Measurements from ENCODE around the gene NCBP2.

The NCBP2 gene

GRCh38 chr3:196942226-196942914 lies at the start of gene NCBP2:
Gene NCBP2, minus strand, starts transcription at chr3:196942528. Its CDS starts 25 bp downstream, at chr3:196942503.
- in situ Hi-C loops (cut with MboI; ENCODE audit: low sequenced_read_pairs), result no loop called here

- in situ Hi-C loops (cut with MboI; ENCODE audit: low sequenced_read_pairs), result no loop called here
Observed at GRCh38 chr3:196991581-196992460, 49.5 kb upstream of the NCBP2 start.

- in situ Hi-C loops (cut with MboI; ENCODE audit: low sequenced_read_pairs), result no loop called here
Observed at GRCh38 chr3:196990601-196991007, 48.3 kb upstream of the NCBP2 start.

DNA sequence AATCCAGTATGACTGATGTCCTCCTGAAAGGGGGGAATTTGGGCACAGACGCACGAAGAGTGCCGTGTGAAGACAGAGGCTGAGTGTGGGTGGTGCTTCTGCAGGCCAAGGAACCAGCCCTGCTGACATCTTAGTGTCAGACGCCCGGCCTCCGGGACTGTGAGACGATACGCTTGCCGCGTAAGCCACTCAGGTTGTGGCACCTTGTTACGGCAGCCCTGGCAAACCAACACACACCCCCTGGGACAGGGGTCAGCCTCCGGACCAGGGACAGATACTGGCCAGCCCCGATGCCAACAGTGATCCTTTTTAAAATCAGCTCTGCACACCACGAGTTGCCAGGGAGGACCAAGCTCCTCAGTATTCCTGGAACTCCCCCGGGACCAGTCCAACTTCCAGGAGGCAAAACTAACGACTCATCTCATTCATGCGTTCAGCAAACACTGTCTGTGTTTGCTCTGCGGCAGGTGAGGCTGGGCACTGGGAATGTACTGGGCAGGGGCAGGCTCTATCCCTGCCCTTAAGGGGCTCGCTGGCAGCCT lies 47.5 kb upstream of the NCBP2 start:
- in situ Hi-C loops (cut with MboI; ENCODE audit: low sequenced_read_pairs), result no loop called here

GRCh38 chr3:196988241-196989029 lies 46.1 kb upstream of the NCBP2 start:
- in situ Hi-C loops (cut with MboI; ENCODE audit: low sequenced_read_pairs), result no loop called here

GRCh38 chr3:196987022-196987421 lies 44.7 kb upstream of the NCBP2 start:
- in situ Hi-C loops (cut with MboI; ENCODE audit: low sequenced_read_pairs), result no loop called here

GRCh38 chr3:196985954-196986885 lies 43.9 kb upstream of the NCBP2 start:
- in situ Hi-C loops (cut with MboI; ENCODE audit: low sequenced_read_pairs), result no loop called here

DNA sequence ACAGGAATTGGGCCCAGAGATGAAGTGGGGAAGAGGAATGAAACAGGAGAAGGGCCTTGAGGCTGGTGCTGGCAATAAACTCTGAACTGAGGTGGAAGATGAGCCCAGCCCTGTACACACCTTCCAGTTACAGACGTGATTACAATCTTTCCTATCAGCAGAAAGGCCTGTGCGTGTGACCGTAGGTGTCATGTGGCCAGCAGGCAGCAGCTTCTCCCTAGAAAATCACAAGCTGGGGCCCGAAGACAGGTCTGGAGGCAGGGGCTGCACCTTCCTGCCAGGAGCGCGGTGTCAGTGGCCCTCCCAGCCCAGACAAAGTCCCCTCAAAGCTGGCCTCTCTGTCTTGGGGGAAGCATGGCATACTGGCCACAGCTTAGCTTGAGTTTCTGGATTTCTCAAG lies 43.0 kb upstream of the NCBP2 start:
- in situ Hi-C loops (cut with MboI; ENCODE audit: low sequenced_read_pairs), result no loop called here

- in situ Hi-C loops (cut with MboI; ENCODE audit: low sequenced_read_pairs), result no loop called here
Observed at GRCh38 chr3:196983186-196983585, 40.9 kb upstream of the NCBP2 start.

DNA sequence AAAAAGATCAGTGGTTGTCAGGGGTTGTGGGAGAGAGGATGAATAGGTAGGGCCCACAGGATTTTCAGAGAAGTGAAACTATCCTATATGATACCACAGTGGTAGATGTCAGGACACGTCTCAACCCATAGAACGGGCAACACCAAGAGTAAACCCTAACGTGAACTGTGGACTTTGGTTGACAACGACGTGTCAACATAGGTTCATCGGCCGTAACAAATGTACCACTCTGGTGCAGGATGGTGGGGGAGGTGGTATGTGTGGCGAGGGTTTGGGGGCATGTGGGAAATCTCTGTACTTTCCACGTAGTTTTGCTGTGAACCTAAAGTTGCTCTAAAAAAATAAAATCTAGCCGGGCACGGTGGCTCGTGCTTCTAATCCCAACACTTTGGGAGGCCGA lies 39.3 kb upstream of the NCBP2 start:
- in situ Hi-C loops (cut with MboI; ENCODE audit: low sequenced_read_pairs), result no loop called here

GRCh38 chr3:196979545-196979944 lies 37.2 kb upstream of the NCBP2 start:
- in situ Hi-C loops (cut with MboI; ENCODE audit: low sequenced_read_pairs), result no loop called here

DNA sequence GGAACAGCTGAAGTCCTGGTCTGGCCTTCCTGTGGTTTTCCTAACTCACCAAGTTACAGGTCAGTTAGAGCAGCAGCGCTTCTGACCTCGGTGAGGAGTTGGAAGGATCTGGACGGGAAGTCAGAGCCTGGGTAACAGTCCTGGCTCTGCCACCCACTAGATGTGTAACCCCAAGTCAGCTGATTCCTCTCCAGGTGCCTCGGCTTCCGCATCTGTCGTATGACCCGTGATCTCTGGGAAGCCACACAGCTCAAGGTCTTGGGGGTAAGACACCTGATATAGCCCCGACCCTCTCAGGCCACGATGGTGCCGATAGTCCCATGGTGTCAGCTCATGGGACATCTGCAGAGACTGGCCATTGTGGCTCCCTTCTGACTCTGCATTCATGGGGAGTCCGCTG lies 34.6 kb upstream of the NCBP2 start:
- in situ Hi-C loops (cut with MboI; ENCODE audit: low sequenced_read_pairs), result no loop called here

DNA sequence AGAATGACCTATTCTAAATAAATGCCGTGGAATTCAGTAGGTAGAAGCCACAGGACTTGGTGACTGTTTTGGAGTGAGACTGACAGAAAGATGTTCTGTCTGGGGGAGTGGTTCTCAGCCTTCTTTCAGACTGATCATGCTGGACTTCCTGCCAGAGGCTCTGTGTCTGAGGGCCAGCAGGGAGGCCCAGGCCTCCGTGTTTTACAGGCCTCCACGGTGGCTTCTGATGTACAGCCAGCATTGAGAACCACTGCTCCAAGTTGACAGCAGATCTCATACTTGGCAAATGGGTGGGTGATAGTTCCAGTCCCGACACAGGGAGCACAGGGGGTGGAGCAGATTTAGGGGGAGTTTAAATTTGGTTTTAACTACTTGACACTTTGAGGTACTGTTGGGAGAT lies 33.0 kb upstream of the NCBP2 start:
- in situ Hi-C loops (cut with MboI; ENCODE audit: low sequenced_read_pairs), result no loop called here

- in situ Hi-C loops (cut with MboI; ENCODE audit: low sequenced_read_pairs), result no loop called here
Observed at GRCh38 chr3:196974661-196975060, 32.3 kb upstream of the NCBP2 start.

- in situ Hi-C loops (cut with MboI; ENCODE audit: low sequenced_read_pairs), result no loop called here
Observed at GRCh38 chr3:196971094-196971698, 28.9 kb upstream of the NCBP2 start.

DNA sequence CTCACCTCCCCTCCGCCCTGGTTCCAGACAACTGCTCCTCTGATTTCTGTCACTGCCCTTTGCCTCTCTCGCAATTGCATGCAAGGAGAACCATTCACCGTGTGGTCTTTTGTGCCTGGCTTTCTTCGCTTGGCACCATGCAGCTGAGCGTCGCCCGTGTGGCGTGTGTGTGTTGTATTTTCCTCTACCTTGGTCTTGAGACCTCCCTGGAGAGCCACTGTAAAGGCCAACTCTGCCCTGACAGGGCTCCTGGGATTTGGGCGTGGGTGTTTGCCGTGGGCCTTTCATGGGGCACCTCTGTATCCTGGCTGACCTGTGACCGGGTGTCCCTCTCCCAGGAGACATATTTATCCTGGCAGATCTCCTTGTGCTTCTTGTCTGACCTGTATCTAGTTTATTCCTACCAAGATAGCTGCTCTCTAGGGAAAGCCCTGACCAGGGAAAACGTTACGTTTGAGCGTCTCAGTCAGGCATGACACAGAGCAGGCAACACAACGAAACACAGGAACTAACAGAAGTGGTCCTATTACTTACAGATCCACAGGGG lies 28.3 kb upstream of the NCBP2 start:
- in situ Hi-C loops (cut with MboI; ENCODE audit: low sequenced_read_pairs), result no loop called here

DNA sequence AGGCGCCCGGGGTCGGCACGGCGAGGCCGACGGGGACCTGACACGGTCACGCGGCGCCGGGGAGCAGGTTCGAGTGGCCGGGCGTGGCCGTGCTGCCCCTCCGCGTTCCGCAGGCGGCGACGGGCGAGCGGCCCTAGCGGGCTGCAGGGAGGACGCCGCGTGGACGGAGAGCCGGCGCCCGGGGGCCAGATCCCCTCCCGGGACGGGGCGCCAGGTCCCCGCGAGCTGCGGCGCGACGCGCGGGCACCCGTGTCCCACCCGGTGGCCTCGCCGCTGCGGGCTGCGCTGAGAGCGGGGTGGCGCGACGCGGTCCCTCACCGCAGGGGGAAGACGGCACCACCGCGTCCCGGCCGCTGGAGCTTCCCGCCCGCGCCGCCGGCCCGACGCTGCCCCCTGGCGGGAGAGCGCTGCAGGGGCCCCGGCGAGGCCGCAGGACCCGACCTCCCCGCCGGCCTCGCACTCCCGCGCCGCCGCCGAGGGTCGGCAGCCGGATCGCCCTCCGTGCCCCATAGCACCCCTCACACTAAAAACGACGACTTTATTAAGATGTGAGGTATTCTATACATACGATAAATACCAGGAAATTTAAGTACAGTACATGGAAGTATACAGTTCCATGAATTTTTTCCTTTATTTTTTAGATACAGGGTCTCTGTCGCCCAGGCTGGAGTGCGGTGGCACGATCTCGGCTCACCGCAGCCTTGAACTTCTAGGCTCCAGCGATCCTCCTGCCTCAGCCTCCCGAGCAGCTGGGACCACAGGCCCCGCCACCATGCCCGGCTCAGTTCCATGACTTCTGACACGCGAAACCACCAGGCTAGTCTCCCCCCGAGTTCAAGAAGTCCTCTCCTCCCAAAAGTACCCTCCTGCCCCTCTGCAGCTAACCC lies 27.6 kb upstream of the NCBP2 start:
- in situ Hi-C loops (cut with MboI; ENCODE audit: low sequenced_read_pairs), result no loop called here

GRCh38 chr3:196969134-196969659 lies 26.9 kb upstream of the NCBP2 start:
- in situ Hi-C loops (cut with MboI; ENCODE audit: low sequenced_read_pairs), result no loop called here
